Stimulated activated CD8-positive, alpha-beta memory T cell treated with anti-CD3 and anti-CD28 coated beads, Interleukin-15, amount 100 ng/mL, for 4 hours (primary cell): Measurements from ENCODE around the gene SHC4.
A peak's percentile ranks its signal among the peaks of the same experiment; 100 is the strongest.
"Not testable (repeated sequence)": the region's sequence is repeated elsewhere in the genome, so short reads cannot be mapped to it uniquely, and the experiment has no call there.

ENCODE experiments used
- DNase-seq, 2 donors: peaks; one replicate each; pipeline ENCODE4 v3.0.0-alpha.2; 2020; ENCODE audit warnings: low read depth in 2 of 2

Gene SHC4

GRCh38 chr15:48883699-48884098 is 80.0 kb downstream of the SHC4 start:
- no peak for DNase-seq

- no peak for DNase-seq
Measured at GRCh38 chr15:48880070-48880634, 83.6 kb downstream of the SHC4 start.

GRCh38 chr15:48877630-48878595 is 85.8 kb downstream of the SHC4 start, which contains the start of gene EID1:
Gene EID1 (plus strand): TSS chr15:48878134. CDS start chr15:48878177, 43 bp downstream.
- peak; percentile 83 for DNase-seq

- DNase-seq: no peak
Measured at GRCh38 chr15:48876057-48876456, 87.7 kb downstream of the SHC4 start.

- no peak for DNase-seq
Measured at GRCh38 chr15:48875241-48875960, 88.3 kb downstream of the SHC4 start.

- DNase-seq: no peak
Measured at GRCh38 chr15:48872632-48873031, 91.1 kb downstream of the SHC4 start.

- no peak for DNase-seq
Measured at GRCh38 chr15:48871542-48871941, 92.2 kb downstream of the SHC4 start.

- no peak for DNase-seq
Measured at GRCh38 chr15:48869966-48870365, 93.8 kb downstream of the SHC4 start.

GRCh38 chr15:48868536-48868935 is 95.2 kb downstream of the SHC4 start:
- no peak for DNase-seq

- DNase-seq: no peak
Measured at GRCh38 chr15:48868023-48868422, 95.7 kb downstream of the SHC4 start.

GRCh38 chr15:48866141-48866563 is 97.6 kb downstream of the SHC4 start:
- DNase-seq: no peak

GRCh38 chr15:48865370-48866079 is 98.2 kb downstream of the SHC4 start:
- DNase-seq: no peak

GRCh38 chr15:48862705-48863104 is 101.0 kb downstream of the SHC4 start:
- DNase-seq: no peak

GRCh38 chr15:48861813-48862431 is 101.8 kb downstream of the SHC4 start:
- DNase-seq: peak in 1 of 2 donors; percentile 13

GRCh38 chr15:48859426-48859825 is 104.3 kb downstream of the SHC4 start:
- no peak for DNase-seq

GRCh38 chr15:48858401-48858800 is 105.3 kb downstream of the SHC4 start:
- DNase-seq: no peak

- DNase-seq: no peak
Measured at GRCh38 chr15:48856942-48857341, 106.8 kb downstream of the SHC4 start.

GRCh38 chr15:48855501-48856440 is 107.9 kb downstream of the SHC4 start:
- no peak for DNase-seq

- DNase-seq: not testable (repeated sequence)
Measured at GRCh38 chr15:48854434-48854833, 109.3 kb downstream of the SHC4 start.

- DNase-seq: no peak
Measured at GRCh38 chr15:48851956-48852355, 111.8 kb downstream of the SHC4 start.
